ENCODE measurements around the gene WFDC2. TPM values are rescaled to one million over a fixed set of nuclear protein-coding genes. Genes with fewer than 3 reads are reported as not detected.
A peak's percentile ranks its signal among the peaks of the same experiment; 100 is the strongest.

The WFDC2 gene
- not detected for total RNA-seq

- no peak for DNase-seq
Observed at GRCh38 chr20:45469336-45470261, at the start of gene WFDC2. Gene WFDC2 (plus strand): TSS chr20:45469753. CDS start chr20:45469782, 29 bp downstream.

GRCh38 chr20:45420125-45420524 lies 49.4 kb upstream of the WFDC2 start:
- H3K27me3 Mint-ChIP-seq, result no peaks in the 10 kb centered on the region
- H3K36me3 Mint-ChIP-seq (ENCODE audit: low read depth), result peaks cover 60% of the 10 kb centered on the region
- no peak overlapping the region for H3K4me3 Mint-ChIP-seq
- POLR2A ChIA-PET, result interaction anchor here (0.9 kb wide), 1 partner anchor 11 kb away, joined by 3 read pairs; no protein-coding TSS in a partner anchor
- H3K4me1 Mint-ChIP-seq, result peaks cover 38% of the 10 kb centered on the region
- no peak overlapping the region for H3K27ac Mint-ChIP-seq
- no peak for DNase-seq
- no peaks in the 10 kb centered on the region for H3K9me3 Mint-ChIP-seq
- CTCF ChIA-PET, result interaction anchor here (1.0 to 2.4 kb wide), 3 partner anchors 17 to 58 kb away, joined by 3 to 11 read pairs (median 9); no protein-coding TSS in a partner anchor

More at GRCh38 chr20:45469336-45470261, at the start of gene WFDC2:
- no peaks in the 10 kb centered on the region for H3K36me3 Mint-ChIP-seq (ENCODE audit: low read depth)
- H3K27me3 Mint-ChIP-seq, result peaks cover 52% of the 10 kb centered on the region
- ChIA-PET CTCF (interaction anchor here (1.4 to 2.3 kb wide), 2 partner anchors 17 to 96 kb away, joined by 3 to 7 read pairs; no protein-coding TSS in a partner anchor), POLR2A (no interaction called here)
- H3K4me3 Mint-ChIP-seq, result peak within 1 kb of the TSS; percentile 21
- H3K9me3 Mint-ChIP-seq, result no peaks in the 10 kb centered on the region
- H3K4me1 Mint-ChIP-seq, result peaks cover 5% of the 10 kb centered on the region
- H3K27ac Mint-ChIP-seq, result no peak within 1 kb of the TSS

GRCh38 chr20:45423700-45424099 lies 45.9 kb upstream of the WFDC2 start:
- no peaks in the 10 kb centered on the region for H3K27me3 Mint-ChIP-seq
- no peak overlapping the region for H3K4me3 Mint-ChIP-seq
- no peaks in the 10 kb centered on the region for H3K9me3 Mint-ChIP-seq
- H3K4me1 Mint-ChIP-seq, result peaks cover 9% of the 10 kb centered on the region
- no peak for DNase-seq
- CTCF ChIA-PET, result interaction anchor here (1.0 kb wide), 1 partner anchor 13 kb away, joined by 3 read pairs; no protein-coding TSS in a partner anchor
- peaks cover 62% of the 10 kb centered on the region for H3K36me3 Mint-ChIP-seq (ENCODE audit: low read depth)
- POLR2A ChIA-PET, result no interaction called here
- H3K27ac Mint-ChIP-seq, result no peak overlapping the region

GRCh38 chr20:45425561-45425960 lies 44.0 kb upstream of the WFDC2 start:
- no peak overlapping the region for H3K4me3 Mint-ChIP-seq
- CTCF ChIA-PET, result no interaction called here
- DNase-seq, result no peak
- H3K27me3 Mint-ChIP-seq, result no peaks in the 10 kb centered on the region
- no peaks in the 10 kb centered on the region for H3K9me3 Mint-ChIP-seq
- H3K4me1 Mint-ChIP-seq, result no peaks in the 10 kb centered on the region
- H3K36me3 Mint-ChIP-seq (ENCODE audit: low read depth), result peaks cover 44% of the 10 kb centered on the region
- POLR2A ChIA-PET, result no interaction called here
- H3K27ac Mint-ChIP-seq, result no peak overlapping the region

- Mint-ChIP-seq H3K4me1 (peaks cover 2% of the 10 kb centered on the region), H3K9me3 (no peaks in the 10 kb centered on the region), H3K27me3 (no peaks in the 10 kb centered on the region), H3K27ac (no peak overlapping the region), H3K4me3 (no peak overlapping the region), H3K36me3 (ENCODE audit: low read depth) (peaks cover 39% of the 10 kb centered on the region)
- ChIA-PET CTCF (interaction anchor here (1.0 kb wide), 1 partner anchor 11 kb away, joined by 5 read pairs; no protein-coding TSS in a partner anchor), POLR2A (interaction anchor here (1.2 kb wide), 1 partner anchor 10 kb away, joined by 3 read pairs; no protein-coding TSS in a partner anchor)
- no peak for DNase-seq
Observed at GRCh38 chr20:45426320-45427016, 43.1 kb upstream of the WFDC2 start.

GRCh38 chr20:45427236-45428149 lies 42.1 kb upstream of the WFDC2 start:
- ChIA-PET CTCF (interaction anchor here (0.8 to 1.5 kb wide), 4 partner anchors 10 to 65 kb away, joined by 4 to 7 read pairs (median 5); partner anchors contain the start of gene SYS1), POLR2A (interaction anchor here (1.2 to 1.7 kb wide), 2 partner anchors 9 to 11 kb away, joined by 3 to 7 read pairs; partner anchors contain the start of gene PIGT)
- Mint-ChIP-seq H3K36me3 (ENCODE audit: low read depth) (peaks cover 38% of the 10 kb centered on the region), H3K27me3 (no peaks in the 10 kb centered on the region), H3K4me1 (peaks cover 13% of the 10 kb centered on the region), H3K27ac (no peak overlapping the region), H3K4me3 (no peak overlapping the region), H3K9me3 (no peaks in the 10 kb centered on the region)
- DNase-seq, result no peak

- CTCF ChIA-PET, result interaction anchor here (0.9 to 1.3 kb wide), 2 partner anchors 56 to 137 kb away, joined by 3 to 6 read pairs; no protein-coding TSS in a partner anchor
- H3K36me3 Mint-ChIP-seq (ENCODE audit: low read depth), result peaks cover 35% of the 10 kb centered on the region
- H3K4me3 Mint-ChIP-seq, result no peak overlapping the region
- H3K9me3 Mint-ChIP-seq, result no peaks in the 10 kb centered on the region
- DNase-seq, result no peak
- H3K27ac Mint-ChIP-seq, result no peak overlapping the region
- POLR2A ChIA-PET, result interaction anchor here (0.9 to 1.1 kb wide), 3 partner anchors 14 to 103 kb away, joined by 3 to 4 read pairs (median 3); partner anchors contain the start of gene PIGT
- H3K27me3 Mint-ChIP-seq, result no peaks in the 10 kb centered on the region
- peaks cover 21% of the 10 kb centered on the region for H3K4me1 Mint-ChIP-seq
Observed at GRCh38 chr20:45429618-45430017, 39.9 kb upstream of the WFDC2 start.

- peak overlapping the region; percentile 59 for H3K27ac Mint-ChIP-seq
Observed at GRCh38 chr20:45432294-45432693, 37.3 kb upstream of the WFDC2 start.

GRCh38 chr20:45433316-45433715 lies 36.2 kb upstream of the WFDC2 start:
- Mint-ChIP-seq H3K27ac (no peak overlapping the region), H3K27me3 (no peaks in the 10 kb centered on the region), H3K9me3 (no peaks in the 10 kb centered on the region), H3K4me1 (peaks cover 33% of the 10 kb centered on the region), H3K36me3 (ENCODE audit: low read depth) (peaks cover 20% of the 10 kb centered on the region), H3K4me3 (no peak overlapping the region)
- ChIA-PET CTCF (interaction anchor here (0.8 to 1.3 kb wide), 3 partner anchors 65 to 71 kb away, joined by 4 to 6 read pairs (median 4); partner anchors contain the start of gene SYS1), POLR2A (interaction anchor here (0.8 to 1.9 kb wide), 4 partner anchors 15 to 76 kb away, joined by 3 to 5 read pairs (median 4); partner anchors contain the start of gene SYS1)
- DNase-seq, result no peak

More at GRCh38 chr20:45432294-45432693, 37.3 kb upstream of the WFDC2 start:
- CTCF ChIA-PET, result interaction anchor here (0.8 to 1.4 kb wide), 5 partner anchors 14 to 70 kb away, joined by 3 to 6 read pairs (median 4); partner anchors contain the start of gene SYS1
- Mint-ChIP-seq H3K4me1 (peaks cover 33% of the 10 kb centered on the region), H3K36me3 (ENCODE audit: low read depth) (peaks cover 24% of the 10 kb centered on the region), H3K9me3 (no peaks in the 10 kb centered on the region), H3K4me3 (no peak overlapping the region), H3K27me3 (no peaks in the 10 kb centered on the region)
- DNase-seq, result peak; percentile 32
- POLR2A ChIA-PET, result interaction anchor here (0.8 to 1.9 kb wide), 6 partner anchors 14 to 111 kb away, joined by 3 to 5 read pairs (median 3); no protein-coding TSS in a partner anchor

- H3K27ac Mint-ChIP-seq, result no peak overlapping the region
- H3K4me1 Mint-ChIP-seq, result peaks cover 33% of the 10 kb centered on the region
- no peak overlapping the region for H3K4me3 Mint-ChIP-seq
- peaks cover 20% of the 10 kb centered on the region for H3K36me3 Mint-ChIP-seq (ENCODE audit: low read depth)
- H3K27me3 Mint-ChIP-seq, result no peaks in the 10 kb centered on the region
- ChIA-PET POLR2A (interaction anchor here (1.1 to 1.9 kb wide), 2 partner anchors 71 to 77 kb away, joined by 3 to 5 read pairs; partner anchors contain the start of gene SYS1), CTCF (interaction anchor here (6.9 to 7.1 kb wide), 2 partner anchors 59 to 71 kb away, joined by 156 to 194 read pairs; partner anchors contain the start of gene SYS1)
- no peaks in the 10 kb centered on the region for H3K9me3 Mint-ChIP-seq
- no peak for DNase-seq
Observed at GRCh38 chr20:45433976-45434375, 35.6 kb upstream of the WFDC2 start.

- ChIA-PET POLR2A (interaction anchor here (0.9 to 2.8 kb wide), 12 partner anchors 10 to 118 kb away, joined by 3 to 30 read pairs (median 4); partner anchors contain the start of genes PIGT and SYS1), CTCF (interaction anchor here (0.7 to 7.1 kb wide), 51 partner anchors 9 to 834 kb away, joined by 3 to 194 read pairs (median 5); partner anchors contain the start of genes DBNDD2, KCNS1, PIGT and SDC4)
- peaks cover 26% of the 10 kb centered on the region for H3K4me1 Mint-ChIP-seq
- H3K27me3 Mint-ChIP-seq, result no peaks in the 10 kb centered on the region
- peak overlapping the region; percentile 77 for H3K4me3 Mint-ChIP-seq
- no peak overlapping the region for H3K27ac Mint-ChIP-seq
- no peaks in the 10 kb centered on the region for H3K9me3 Mint-ChIP-seq
- peaks cover 15% of the 10 kb centered on the region for H3K36me3 Mint-ChIP-seq (ENCODE audit: low read depth)
- DNase-seq, result peak; percentile 87
Observed at GRCh38 chr20:45436732-45437485, 32.6 kb upstream of the WFDC2 start.
